ENCODE measurements around the gene CCDC152. TPM values are rescaled to one million over a fixed set of nuclear protein-coding genes. Genes with fewer than 3 reads are reported as not detected.

The CCDC152 gene
- total RNA-seq, 2 experiments from 2014 or later: 7.9 to 8.1 TPM

DNA sequence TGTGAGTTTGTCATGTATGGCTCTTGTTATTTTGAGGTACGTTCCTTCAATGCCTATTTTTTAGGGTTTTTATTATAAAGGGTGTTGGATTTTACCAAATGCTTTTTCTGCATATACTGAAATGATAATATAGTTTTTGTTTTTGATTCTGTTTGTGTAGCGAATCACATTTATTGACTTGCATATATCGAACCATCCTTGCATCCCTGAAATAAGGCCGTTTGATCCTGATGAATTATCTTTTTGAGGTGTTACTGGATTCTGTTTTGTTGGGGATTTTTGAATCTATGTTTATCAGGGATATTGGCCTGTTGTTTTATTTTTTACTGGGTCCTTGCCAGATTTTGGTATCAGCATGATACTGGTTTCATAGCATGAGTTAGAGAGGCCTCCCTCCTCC is 29.1 kb downstream of the CCDC152 start:
- peaks cover 24% of the 10 kb centered on the region for H3K9me3 Mint-ChIP-seq
- peaks cover 30% of the 10 kb centered on the region for H3K36me3 Mint-ChIP-seq (ENCODE audit: low read depth)
- CTCF ChIA-PET: no interaction called here
- no peaks in the 10 kb centered on the region for H3K27me3 Mint-ChIP-seq (ENCODE audit: low read depth)
- no peak overlapping the region for H3K4me3 Mint-ChIP-seq
- DNase-seq: no peak
- no peak overlapping the region for H3K27ac Mint-ChIP-seq
- intact Hi-C loops (cut with micrococcal nuclease): no loop called here
- H3K4me1 Mint-ChIP-seq (ENCODE audit: low read depth): no peaks in the 10 kb centered on the region

DNA sequence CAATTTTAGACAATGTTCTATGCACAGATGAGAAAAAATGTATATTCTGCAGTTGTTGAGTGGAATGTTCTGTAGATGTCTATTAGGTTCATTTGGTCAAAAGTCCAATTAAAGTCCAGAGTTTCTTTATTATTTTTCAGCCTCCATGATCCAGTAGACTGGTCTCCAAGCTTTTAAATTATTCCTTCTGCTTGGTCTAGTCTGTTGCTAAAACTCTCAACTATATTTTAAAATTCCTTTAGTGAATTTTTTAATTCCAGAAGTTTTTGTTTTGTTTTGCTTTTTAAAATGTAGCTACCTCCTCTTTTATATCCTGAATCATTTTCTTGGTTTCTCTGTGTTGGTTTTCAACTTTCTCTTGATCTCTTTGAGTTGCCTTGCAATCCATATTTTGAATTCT is 30.5 kb downstream of the CCDC152 start:
- no peaks in the 10 kb centered on the region for H3K27me3 Mint-ChIP-seq (ENCODE audit: low read depth)
- no peak overlapping the region for H3K4me3 Mint-ChIP-seq
- H3K36me3 Mint-ChIP-seq (ENCODE audit: low read depth): peaks cover 28% of the 10 kb centered on the region
- intact Hi-C loops (cut with micrococcal nuclease): no loop called here
- no peak overlapping the region for H3K27ac Mint-ChIP-seq
- no peak for DNase-seq
- no peaks in the 10 kb centered on the region for H3K4me1 Mint-ChIP-seq (ENCODE audit: low read depth)
- peaks cover 24% of the 10 kb centered on the region for H3K9me3 Mint-ChIP-seq
- CTCF ChIA-PET: no interaction called here

DNA sequence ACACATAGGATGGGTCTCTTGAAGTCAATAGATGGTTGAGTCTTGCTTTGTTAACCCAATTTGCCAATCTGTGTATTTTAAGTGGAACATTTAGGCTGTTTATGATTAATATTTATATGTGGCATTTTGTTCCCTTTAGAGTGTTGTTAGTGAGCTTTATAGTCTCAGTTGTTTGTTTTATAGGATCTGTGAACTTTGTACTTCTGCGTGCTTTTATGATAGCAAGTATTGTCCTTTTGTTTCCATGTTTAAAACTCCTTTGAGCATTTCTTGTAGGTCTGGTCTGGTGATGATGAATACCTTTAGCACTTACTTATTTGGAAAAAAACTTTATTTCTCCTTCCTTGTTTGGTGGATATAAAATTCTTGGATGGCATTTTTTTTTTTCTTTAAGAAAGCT is 31.2 kb downstream of the CCDC152 start:
- intact Hi-C loops (cut with micrococcal nuclease): no loop called here
- Mint-ChIP-seq H3K27ac (no peak overlapping the region), H3K4me3 (no peak overlapping the region), H3K4me1 (ENCODE audit: low read depth) (no peaks in the 10 kb centered on the region), H3K9me3 (peaks cover 24% of the 10 kb centered on the region), H3K27me3 (ENCODE audit: low read depth) (no peaks in the 10 kb centered on the region), H3K36me3 (ENCODE audit: low read depth) (peaks cover 29% of the 10 kb centered on the region)
- CTCF ChIA-PET: no interaction called here
- no peak for DNase-seq

- CTCF ChIA-PET: interaction anchor here (0.7 kb wide), 2 partner anchors 23 to 271 kb away, joined by 3 to 4 read pairs; no protein-coding TSS in a partner anchor
- no peaks in the 10 kb centered on the region for H3K27me3 Mint-ChIP-seq (ENCODE audit: low read depth)
- no peak for DNase-seq
- intact Hi-C loops (cut with micrococcal nuclease): no loop called here
- H3K27ac Mint-ChIP-seq: no peak overlapping the region
- H3K4me3 Mint-ChIP-seq: no peak overlapping the region
- no peaks in the 10 kb centered on the region for H3K4me1 Mint-ChIP-seq (ENCODE audit: low read depth)
- peaks cover 18% of the 10 kb centered on the region for H3K9me3 Mint-ChIP-seq
- H3K36me3 Mint-ChIP-seq (ENCODE audit: low read depth): peaks cover 26% of the 10 kb centered on the region
These were observed 34.5 kb downstream of the CCDC152 start for GRCh38 chr5:42791151-42791550.

DNA sequence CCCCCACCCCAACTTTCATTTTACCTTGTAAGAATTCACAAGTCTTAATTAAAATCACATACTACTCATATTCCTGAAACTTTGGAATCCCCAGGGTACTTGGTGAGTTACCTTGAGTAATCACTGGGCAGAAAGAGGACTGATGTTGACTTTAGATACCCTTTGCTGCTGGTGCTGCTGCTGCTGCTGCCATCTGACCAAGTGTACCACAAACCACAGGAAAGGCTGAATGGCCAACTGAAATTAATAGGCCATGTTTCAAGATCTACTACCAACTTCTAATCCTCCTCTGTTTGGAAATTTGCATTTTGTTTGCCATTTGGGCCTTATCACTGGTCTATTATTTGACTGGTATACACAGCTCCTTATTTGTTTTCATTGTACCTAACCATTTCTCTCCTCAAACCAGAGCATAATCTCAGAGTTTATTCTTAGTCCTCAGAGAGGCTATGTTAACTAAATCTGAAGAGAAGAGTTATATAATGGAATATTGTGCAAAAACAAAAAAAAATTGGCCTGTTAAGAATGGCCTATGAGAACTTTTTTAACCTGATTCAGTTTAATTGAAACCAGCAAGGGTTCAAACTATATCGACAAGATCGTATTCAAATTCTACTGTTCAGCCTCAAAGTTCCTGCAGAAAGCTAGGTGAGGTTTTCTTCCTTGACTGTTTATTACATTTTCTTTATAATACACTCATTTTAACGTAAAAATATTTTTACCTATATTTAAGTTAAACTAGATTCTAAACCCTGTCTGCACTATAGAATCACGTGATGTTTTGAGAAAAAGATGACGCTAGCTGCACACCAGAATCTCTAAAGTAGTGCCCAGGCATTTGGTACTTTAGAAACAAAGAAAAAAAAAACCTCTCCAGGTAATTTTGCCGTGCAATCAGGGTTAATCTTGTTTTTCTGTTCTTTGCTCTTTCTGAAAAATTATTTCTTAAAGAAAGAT is 41.9 kb downstream of the CCDC152 start:
- no peaks in the 10 kb centered on the region for H3K27me3 Mint-ChIP-seq (ENCODE audit: low read depth)
- H3K4me3 Mint-ChIP-seq: no peak overlapping the region
- peaks cover 8% of the 10 kb centered on the region for H3K9me3 Mint-ChIP-seq
- H3K27ac Mint-ChIP-seq: no peak overlapping the region
- CTCF ChIA-PET: interaction anchor here (0.6 kb wide), 1 partner anchor 49 kb away, joined by 3 read pairs; no protein-coding TSS in a partner anchor
- intact Hi-C loops (cut with micrococcal nuclease): no loop called here
- H3K36me3 Mint-ChIP-seq (ENCODE audit: low read depth): peaks cover 14% of the 10 kb centered on the region
- no peaks in the 10 kb centered on the region for H3K4me1 Mint-ChIP-seq (ENCODE audit: low read depth)
- DNase-seq: no peak

GRCh38 chr5:42799241-42799608 is 42.6 kb downstream of the CCDC152 start:
- no peaks in the 10 kb centered on the region for H3K27me3 Mint-ChIP-seq (ENCODE audit: low read depth)
- DNase-seq: no peak
- no peaks in the 10 kb centered on the region for H3K4me1 Mint-ChIP-seq (ENCODE audit: low read depth)
- peaks cover 5% of the 10 kb centered on the region for H3K9me3 Mint-ChIP-seq
- peaks cover 10% of the 10 kb centered on the region for H3K36me3 Mint-ChIP-seq (ENCODE audit: low read depth)
- no peak overlapping the region for H3K27ac Mint-ChIP-seq
- intact Hi-C loops (cut with micrococcal nuclease): no loop called here
- H3K4me3 Mint-ChIP-seq: no peak overlapping the region
- CTCF ChIA-PET: no interaction called here

- Mint-ChIP-seq H3K4me3 (no peak overlapping the region), H3K27me3 (ENCODE audit: low read depth) (no peaks in the 10 kb centered on the region), H3K4me1 (ENCODE audit: low read depth) (no peaks in the 10 kb centered on the region), H3K9me3 (peaks cover 2% of the 10 kb centered on the region), H3K27ac (no peak overlapping the region), H3K36me3 (ENCODE audit: low read depth) (peaks cover 10% of the 10 kb centered on the region)
- CTCF ChIA-PET: no interaction called here
- no peak for DNase-seq
- intact Hi-C loops (cut with micrococcal nuclease): no loop called here
These were observed 43.1 kb downstream of the CCDC152 start for GRCh38 chr5:42799668-42800114.

DNA sequence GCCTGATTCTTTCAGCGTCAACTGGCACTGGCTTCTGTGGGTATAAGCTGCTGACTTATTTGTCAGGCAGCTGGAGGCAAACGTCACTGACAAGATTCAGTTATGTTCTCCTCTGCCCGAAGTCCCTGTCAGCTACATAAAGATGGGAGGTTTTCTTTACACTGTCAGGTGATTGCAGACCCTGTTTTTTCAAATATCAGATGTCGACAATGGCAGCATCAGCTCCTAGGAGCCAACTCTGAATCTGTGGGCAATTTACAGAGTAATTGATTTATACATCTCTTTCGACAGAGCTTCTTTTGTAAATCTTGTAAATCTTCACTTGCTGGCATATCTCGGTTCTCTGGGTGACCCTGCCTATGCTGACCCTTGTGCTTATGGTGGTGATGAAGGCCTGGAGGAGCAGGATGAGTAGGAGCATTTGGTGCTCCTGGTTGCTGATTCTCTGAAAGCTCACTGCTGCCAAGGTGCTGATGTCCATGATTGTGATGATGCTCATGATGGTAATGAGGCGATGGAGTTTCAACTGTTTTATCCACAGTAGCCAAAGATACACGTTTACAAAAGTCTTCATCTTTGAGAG is 44.2 kb downstream of the CCDC152 start:
- intact Hi-C loops (cut with micrococcal nuclease): no loop called here
- no peak overlapping the region for H3K27ac Mint-ChIP-seq
- H3K36me3 Mint-ChIP-seq (ENCODE audit: low read depth): peaks cover 10% of the 10 kb centered on the region
- H3K4me1 Mint-ChIP-seq (ENCODE audit: low read depth): no peaks in the 10 kb centered on the region
- no peak for DNase-seq
- H3K27me3 Mint-ChIP-seq (ENCODE audit: low read depth): no peaks in the 10 kb centered on the region
- CTCF ChIA-PET: interaction anchor here (0.6 kb wide), 1 partner anchor 167 kb away, joined by 3 read pairs; no protein-coding TSS in a partner anchor
- H3K4me3 Mint-ChIP-seq: no peak overlapping the region
- peaks cover 2% of the 10 kb centered on the region for H3K9me3 Mint-ChIP-seq

- CTCF ChIA-PET: no interaction called here
- Mint-ChIP-seq H3K27me3 (ENCODE audit: low read depth) (no peaks in the 10 kb centered on the region), H3K4me1 (ENCODE audit: low read depth) (no peaks in the 10 kb centered on the region), H3K27ac (no peak overlapping the region), H3K36me3 (ENCODE audit: low read depth) (peaks cover 10% of the 10 kb centered on the region), H3K4me3 (no peak overlapping the region), H3K9me3 (peaks cover 2% of the 10 kb centered on the region)
- intact Hi-C loops (cut with micrococcal nuclease): no loop called here
- DNase-seq: no peak
These were observed 45.0 kb downstream of the CCDC152 start for GRCh38 chr5:42801516-42802166.

- no peak for DNase-seq
- Mint-ChIP-seq H3K4me3 (no peak overlapping the region), H3K27me3 (ENCODE audit: low read depth) (no peaks in the 10 kb centered on the region), H3K27ac (no peak overlapping the region), H3K9me3 (no peaks in the 10 kb centered on the region), H3K4me1 (ENCODE audit: low read depth) (no peaks in the 10 kb centered on the region), H3K36me3 (ENCODE audit: low read depth) (no peaks in the 10 kb centered on the region)
- CTCF ChIA-PET: no interaction called here
- intact Hi-C loops (cut with micrococcal nuclease): no loop called here
These were observed 48.2 kb downstream of the CCDC152 start for GRCh38 chr5:42804717-42805339.

- Mint-ChIP-seq H3K4me3 (no peak overlapping the region), H3K9me3 (no peaks in the 10 kb centered on the region), H3K27ac (no peak overlapping the region), H3K27me3 (ENCODE audit: low read depth) (no peaks in the 10 kb centered on the region), H3K36me3 (ENCODE audit: low read depth) (no peaks in the 10 kb centered on the region), H3K4me1 (ENCODE audit: low read depth) (no peaks in the 10 kb centered on the region)
- no peak for DNase-seq
- CTCF ChIA-PET: no interaction called here
- intact Hi-C loops (cut with micrococcal nuclease): no loop called here
These were observed 49.5 kb downstream of the CCDC152 start for GRCh38 chr5:42806004-42806700.
